SK-N-SH treated with all-trans-retinoic acid at 6 μM for 48 hours (cell line): ENCODE data around the gene OR4D2.

Experiments used
- ARNTL ChIP-seq: fragments of 450-650 bp; formaldehyde crosslinking; IDR thresholded peaks from 2 replicates; pipeline ENCODE4 v1.5.0; 2020; ENCODE audit warnings: low read depth, mild to moderate bottlenecking, moderate library complexity, borderline replicate concordance
- BACH2 ChIP-seq: fragments of 250-450 bp; sonication (Bioruptor Pico); IDR thresholded peaks from 2 replicates; pipeline ENCODE4 v1.9.0; 2021; ENCODE audit warnings: mild to moderate bottlenecking, borderline replicate concordance
- CREB5 ChIP-seq: fragments of 250-450 bp; sonication (Bioruptor Pico); IDR thresholded peaks from 2 replicates; pipeline ENCODE4 v1.5.1; 2020; ENCODE audit warnings: low read depth, mild to moderate bottlenecking, moderate library complexity
- CSDC2 ChIP-seq: fragments of 250-450 bp; sonication (Bioruptor Pico); IDR thresholded peaks from 2 replicates; pipeline ENCODE4 v1.5.0; 2020; ENCODE audit warnings: mild to moderate bottlenecking, moderate library complexity
- ISL1 ChIP-seq: fragments of 250-450 bp; sonication (Bioruptor Pico); IDR thresholded peaks from 2 replicates; pipeline ENCODE4 v2.1.2; 2022; ENCODE audit warnings: mild to moderate bottlenecking, moderate library complexity
- PATZ1 ChIP-seq: fragments of 250-450 bp; sonication (Bioruptor Pico); IDR thresholded peaks from 2 replicates; pipeline ENCODE4 v1.8.0; 2020; ENCODE audit warnings: mild to moderate bottlenecking, moderate library complexity, borderline replicate concordance
- SNAI2 ChIP-seq: fragments of 250-450 bp; sonication (Bioruptor Pico); IDR thresholded peaks from 2 replicates; pipeline ENCODE4 v1.5.0; 2020; ENCODE audit warnings: mild to moderate bottlenecking, moderate library complexity
- TCF4 ChIP-seq: fragments of 250-450 bp; sonication (Bioruptor Pico); IDR thresholded peaks from 2 replicates; pipeline ENCODE4 v1.8.0; 2021; ENCODE audit warnings: mild to moderate bottlenecking, moderate library complexity, borderline replicate concordance
- TSHZ2 ChIP-seq: fragments of 250-450 bp; sonication (Bioruptor Pico); IDR thresholded peaks from 2 replicates; pipeline ENCODE4 v1.5.0; 2020; ENCODE audit warnings: mild to moderate bottlenecking, moderate library complexity
- ZFP3 ChIP-seq: fragments of 250-450 bp; sonication (Bioruptor Pico); IDR thresholded peaks from 2 replicates; pipeline ENCODE4 v1.5.0; 2020; ENCODE audit warnings: mild to moderate bottlenecking, moderate library complexity
- ZFP30 ChIP-seq: fragments of 450-650 bp; formaldehyde crosslinking; IDR thresholded peaks from 2 replicates; pipeline ENCODE4 v1.5.0; 2022; ENCODE audit warnings: mild to moderate bottlenecking, moderate library complexity
- ZNF565 ChIP-seq: fragments of 450-650 bp; formaldehyde crosslinking; conservative IDR thresholded peaks from 2 replicates; pipeline ENCODE4 v1.5.0; 2020; ENCODE audit warnings: low read depth, mild to moderate bottlenecking, moderate library complexity

- TF ChIP-seq PATZ1 (CRISPR knock-in tag) (no peak), ZFP30 (CRISPR knock-in tag) (no peak), ZFP3 (CRISPR knock-in tag) (no peak), ISL1 (CRISPR knock-in tag) (no peak), BACH2 (CRISPR knock-in tag) (no peak), TSHZ2 (CRISPR knock-in tag) (no peak), CREB5 (no peak), TCF4 (no peak), CSDC2 (CRISPR knock-in tag) (no peak), ARNTL (CRISPR knock-in tag) (no peak), SNAI2 (CRISPR knock-in tag) (no peak), ZNF565 (CRISPR knock-in tag) (no peak)
Measured at GRCh38 chr17:58187675-58188074, 20.9 kb downstream of the OR4D2 start.
